Kidney (tissue), 14 donors: ENCODE data around the gene PATJ. TPM values are rescaled to one million over a fixed set of nuclear protein-coding genes. Genes with fewer than 3 reads are reported as not detected.

Experiments used
- DNase-seq, 5 donors: peaks; one replicate each; pipeline ENCODE4 v3.0.0-alpha.2; 2013 to 2020
- FAIRE-seq: peaks from 2 replicates; lab custom pipeline; 2012; peaks lifted over from hg19 to GRCh38; lab: Jason Lieb, UNC
- H3K27ac ChIP-seq, 2 donors: one replicate each; pipeline ENCODE4 v1.7.0; 2013; ENCODE audit warnings: low read depth in 2 of 2, low read length in 2 of 2, inconsistent platforms in 1 of 2
- H3K27me3 ChIP-seq: one replicate; pipeline ENCODE4 v1.7.1; 2013; ENCODE audit warnings: low read length, inconsistent platforms; ENCODE audit not compliant: control insufficient read depth, insufficient read depth
- H3K36me3 ChIP-seq, 3 donors: one replicate each; pipeline versions ENCODE4 v1.7.0 to v1.7.1; 2013; ENCODE audit warnings: low read length in 3 of 3, control low read depth in 1 of 3, inconsistent platforms in 1 of 3; ENCODE audit not compliant: insufficient read depth in 3 of 3, control insufficient read depth in 2 of 3
- H3K4me1 ChIP-seq, 3 donors: one replicate each; pipeline versions ENCODE4 v1.7.0 to v1.7.1; 2013; ENCODE audit warnings: low read length in 3 of 3, inconsistent platforms in 1 of 3, low read depth in 1 of 3; ENCODE audit not compliant: control insufficient read depth in 2 of 3, insufficient read depth in 2 of 3
- H3K4me3 ChIP-seq, 3 donors: one replicate each; pipeline versions ENCODE4 v1.7.0 to v1.8.1; 2013; ENCODE audit warnings: low read length in 3 of 3, control low read depth in 1 of 3, inconsistent platforms in 1 of 3
- H3K9ac ChIP-seq, 3 donors: one replicate each; pipeline versions ENCODE4 v1.7.0 to v1.7.1; 2013; ENCODE audit warnings: low read length in 3 of 3, control low read depth in 1 of 3, inconsistent platforms in 1 of 3
- H3K9me3 ChIP-seq, 3 donors: one replicate each; pipeline versions ENCODE4 v1.7.0 to v1.7.1; 2013; ENCODE audit warnings: low read length in 3 of 3, control low read depth in 1 of 3, inconsistent platforms in 1 of 3; ENCODE audit not compliant: control insufficient read depth in 2 of 3, insufficient read depth in 1 of 3
- CTCF ChIP-seq: IDR thresholded peaks from 3 replicates; pipeline ENCODE4 v1.5.1; 2012; ENCODE audit warnings: mild to moderate bottlenecking, moderate library complexity, borderline replicate concordance; ENCODE audit not compliant: insufficient read depth; ENCODE audit errors: extremely low read depth
- intact Hi-C: fragments of 100-400 bp; cut with DNase I; formaldehyde crosslinking; loops from one replicate; pipeline ENCODE4 v1.11.1; 2022
- polyA plus RNA-seq: library from polyadenylated mRNA; stranded (reverse); fragments of 350-450 nt; fragmentation: Illumina TruSeq; extraction: RNeasy Lipid Tissue Mini Kit (QIAGEN cat#74804); gene quantifications from one replicate; pipeline ENCODE4 v1.2.3, GENCODE V29; 2014; ENCODE audit warnings: low read depth, low replicate concordance; ENCODE audit not compliant: insufficient read depth
- total RNA-seq: library from RNA; stranded (reverse); fragmentation: NEBNext Ultra II Directional; extraction: Animal tissue kit (Norgen Biotek cat#: 25700); gene quantifications from one replicate; pipeline ENCODE4 v1.2.1, GENCODE V29; 2021
- donor health status: control.
- donor health status: control.
- donor health status: control.
- donor health status: control.
- donor health status: control.
- donor health status: DM: yes; HTN: yes; CAD: no.
- donor health status: Normal renal cell carcinoma (clear cell type).

PATJ gene
- total and polyA plus RNA-seq, 2 donors from 2014 or later: 44.0 to 98.0 TPM

GRCh38 chr1:61930116-61930645 lies 187.9 kb downstream of the PATJ start:
- DNase-seq: peak in 2 of 5 donors; percentile 54 to 69
- intact Hi-C loops: no loop called here
- no peak overlapping the region for H3K9ac ChIP-seq
- H3K27ac ChIP-seq: no peak overlapping the region
- FAIRE-seq: no peak
- no peaks in the 10 kb centered on the region for H3K9me3 ChIP-seq
- no peak for TF ChIP-seq CTCF
- no peaks in the 10 kb centered on the region for H3K27me3 ChIP-seq
- no peaks in the 10 kb centered on the region for H3K4me1 ChIP-seq
- H3K36me3 ChIP-seq: peaks cover 0 to 7% (median 0%) of the 10 kb centered on the region in 3 donors
- H3K4me3 ChIP-seq: no peak overlapping the region

- TF ChIP-seq CTCF: no peak
- FAIRE-seq (no peak), DNase-seq (no peak)
- no peak overlapping the region for H3K4me3 ChIP-seq
- no peaks in the 10 kb centered on the region for H3K9me3 ChIP-seq
- peaks cover 0 to 7% (median 0%) of the 10 kb centered on the region in 3 donors for H3K36me3 ChIP-seq
- H3K27ac ChIP-seq: no peak overlapping the region
- H3K9ac ChIP-seq: no peak overlapping the region
- H3K27me3 ChIP-seq: no peaks in the 10 kb centered on the region
- intact Hi-C loops: no loop called here
- H3K4me1 ChIP-seq: no peaks in the 10 kb centered on the region
Measured at GRCh38 chr1:61931587-61932279, 189.5 kb downstream of the PATJ start.

- FAIRE-seq: no peak
- DNase-seq: no peak
- Histone ChIP-seq H3K9me3 (no peaks in the 10 kb centered on the region), H3K9ac (no peak overlapping the region), H3K27ac (no peak overlapping the region), H3K36me3 (no peaks in the 10 kb centered on the region), H3K4me3 (no peak overlapping the region), H3K27me3 (no peaks in the 10 kb centered on the region), H3K4me1 (no peaks in the 10 kb centered on the region)
- no peak for TF ChIP-seq CTCF
- intact Hi-C loops: no loop called here
Measured at GRCh38 chr1:61935516-61935915, 193.2 kb downstream of the PATJ start.
